GM12878 (cell line): ENCODE data around the gene C1orf198. TPM values are rescaled to one million over a fixed set of nuclear protein-coding genes. Genes with fewer than 3 reads are reported as not detected.

Experiments used
- ATAC-seq: fragments of 200-7000 bp; cut with Tn5 transposase; 3 replicates; pipeline ENCODE4 v1.9.1; 2020; ENCODE audit warnings: mild to moderate bottlenecking, moderate library complexity
- BruUV-seq: library from RNA; stranded (reverse); fragments of 400-500 nt; replicated peaks from 2 replicates; lab custom pipeline; 2021; lab: Mats Ljungman, UMichigan
- CTCF ChIA-PET: fragments of 300-600 bp; sonication (Branson Sonifier 250); formaldehyde crosslinking; extraction: SDS; loops from one replicate; lab custom pipeline; 2021; ENCODE audit warnings: inconsistent platforms; lab: Yijun Ruan, JAX
- POLR2A ChIA-PET: fragments of 350-600 bp; formaldehyde crosslinking; extraction: SDS; loops from one replicate; lab custom pipeline; 2021; ENCODE audit warnings: inconsistent platforms; lab: Charles Lee
- RAD21 ChIA-PET: fragments of 300-600 bp; sonication (Branson Sonifier 250); formaldehyde crosslinking; loops from one replicate; lab custom pipeline; 2023; ENCODE audit warnings: antibody characterized with exemption; ENCODE audit not compliant: unreplicated experiment; lab: Charles Lee
- SMC1A ChIA-PET: fragments of 300-600 bp; sonication (Branson Sonifier 250); formaldehyde crosslinking; loops from one replicate; lab custom pipeline; 2023; ENCODE audit not compliant: unreplicated experiment, uncharacterized antibody; lab: Charles Lee
- DNase-seq: peaks from one replicate; pipeline ENCODE4 v3.0.0-alpha.2; 2011; ENCODE audit warnings: low read depth, low spot score
- FAIRE-seq: peaks from 3 replicates; lab custom pipeline; 2011; peaks lifted over from hg19 to GRCh38; lab: Jason Lieb, UNC
- H2AFZ ChIP-seq: 2 replicates; pipeline ENCODE4 v1.6.0; 2011; ENCODE audit warnings: low read depth, low read length, control low read depth; ENCODE audit not compliant: control insufficient read depth
- H3K27ac ChIP-seq: 2 replicates; pipeline ENCODE4 v1.5.1; 2011; ENCODE audit warnings: control low read depth; ENCODE audit not compliant: control insufficient read depth, insufficient read depth
- H3K27me3 ChIP-seq, 2 experiments: replicated peaks in 1 of 2; 2 replicates each; pipeline versions ENCODE4 v1.6.0 to v1.6.1; 2011; ENCODE audit warnings: low read length in 1 of 2; ENCODE audit not compliant: control insufficient read depth in 2 of 2, insufficient read depth in 2 of 2
- H3K36me3 ChIP-seq, 2 experiments: 2 replicates each; pipeline ENCODE4 v1.5.1; 2011; ENCODE audit warnings: low read length in 1 of 2; ENCODE audit not compliant: control insufficient read depth in 2 of 2, insufficient read depth in 2 of 2
- H3K4me1 ChIP-seq: 2 replicates; pipeline ENCODE4 v1.6.1; 2011; ENCODE audit warnings: mild to moderate bottlenecking, low read length, moderate library complexity, mixed read lengths; ENCODE audit not compliant: control insufficient read depth, insufficient read depth
- H3K4me2 ChIP-seq: 2 replicates; pipeline ENCODE4 v1.6.0; 2011; ENCODE audit warnings: control low read depth; ENCODE audit not compliant: control insufficient read depth, insufficient read depth
- H3K4me3 ChIP-seq: fragments of 200-600 bp; sonication (generic); 2 replicates; pipeline ENCODE4 v1.5.1; 2016
- H3K79me2 ChIP-seq: 2 replicates; pipeline ENCODE4 v1.6.0; 2011; ENCODE audit warnings: low read length; ENCODE audit not compliant: control insufficient read depth, insufficient read depth
- H3K9ac ChIP-seq: 2 replicates; pipeline ENCODE4 v1.8.0; 2011; ENCODE audit warnings: low read length, control low read depth, mixed read lengths; ENCODE audit not compliant: control insufficient read depth, insufficient read depth
- H3K9me3 ChIP-seq: replicated peaks from 3 replicates; pipeline ENCODE4 v1.5.1; 2011; ENCODE audit warnings: mild to moderate bottlenecking, low read length; ENCODE audit not compliant: control insufficient read depth, insufficient read depth
- H4K20me1 ChIP-seq: 2 replicates; pipeline ENCODE4 v1.6.0; 2011; ENCODE audit not compliant: control insufficient read depth, insufficient read depth
- ATF3 ChIP-seq: IDR thresholded peaks from 2 replicates; pipeline ENCODE4 v1.6.1; 2011; ENCODE audit warnings: low read depth, mild to moderate bottlenecking, low read length, moderate library complexity, borderline replicate concordance; ENCODE audit errors: extremely low read depth
- ATF7 ChIP-seq: fragments of 450-650 bp; IDR thresholded peaks from 2 replicates; pipeline ENCODE4 v1.6.1; 2016; ENCODE audit warnings: low read depth, mild to moderate bottlenecking
- ESRRA ChIP-seq: IDR thresholded peaks from 2 replicates; pipeline ENCODE4 v1.6.1; 2012; ENCODE audit warnings: mild to moderate bottlenecking, low read length, improper control_type of control experiment
- HCFC1 ChIP-seq: fragments of 150-350 bp; IDR thresholded peaks from 2 replicates; pipeline ENCODE4 v1.6.1; 2014; ENCODE audit warnings: low read length
- IRF3 ChIP-seq: fragments of 450-650 bp; IDR thresholded peaks from 2 replicates; pipeline ENCODE4 v1.6.1; 2014; ENCODE audit warnings: mild to moderate bottlenecking
- JUNB ChIP-seq: IDR thresholded peaks from 2 replicates; pipeline ENCODE4 v1.6.1; 2016; ENCODE audit warnings: antibody characterized with exemption, mild to moderate bottlenecking
- KDM1A ChIP-seq: fragments of 200-600 bp; sonication (generic); IDR thresholded peaks from 2 replicates; pipeline ENCODE4 v1.6.1; 2016; ENCODE audit warnings: borderline replicate concordance
- KLF5 ChIP-seq: fragments of 450-650 bp; IDR thresholded peaks from 2 replicates; pipeline ENCODE4 v1.6.1; 2014; ENCODE audit warnings: mild to moderate bottlenecking; ENCODE audit not compliant: partially characterized antibody
- MTA3 ChIP-seq: IDR thresholded peaks from 2 replicates; pipeline ENCODE4 v1.6.1; 2012; ENCODE audit warnings: low read length, inconsistent platforms, borderline replicate concordance
- RAD51 ChIP-seq: fragments of 450-650 bp; IDR thresholded peaks from 2 replicates; pipeline ENCODE4 v1.6.1; 2016; ENCODE audit warnings: moderate library complexity, mild to moderate bottlenecking, inconsistent platforms
- TAF1 ChIP-seq: IDR thresholded peaks from 2 replicates; pipeline ENCODE4 v1.6.1; 2011; ENCODE audit warnings: mild to moderate bottlenecking, low read depth, low read length, borderline replicate concordance
- TBL1XR1 ChIP-seq: IDR thresholded peaks from 2 replicates; pipeline ENCODE4 v1.6.1; 2012; ENCODE audit warnings: low read depth, low read length, improper control_type of control experiment
- YY1 ChIP-seq: IDR thresholded peaks from 2 replicates; pipeline ENCODE4 v1.6.1; 2011; ENCODE audit warnings: low read depth, mild to moderate bottlenecking, low read length
- ZNF217 ChIP-seq: fragments of 450-650 bp; IDR thresholded peaks from 2 replicates; pipeline ENCODE4 v1.6.1; 2017; ENCODE audit warnings: antibody characterized with exemption, mild to moderate bottlenecking
- ZNF687 ChIP-seq: fragments of 450-650 bp; IDR thresholded peaks from 2 replicates; pipeline ENCODE4 v1.6.1; 2017; ENCODE audit warnings: mild to moderate bottlenecking, moderate library complexity
- WGBS: methylation state at CpG from one replicate; pipeline ENCODE4 v1.1.6; 2016; ENCODE audit warnings: low lambda C conversion rate; ENCODE audit not compliant: insufficient replicate concordance, insufficient coverage; ENCODE audit errors: missing lambda C conversion rate; 5-methylcytosine and 5-hydroxymethylcytosine counted together
- in situ Hi-C: fragments of 300-500 bp; cut with MboI; formaldehyde crosslinking; loops from 9 replicates; pipeline ENCODE4 v1.14.3; 2018; ENCODE audit warnings: mixed read lengths
- intact Hi-C: fragments of 100-400 bp; cut with micrococcal nuclease; formaldehyde crosslinking; loops from one replicate; pipeline ENCODE4 v1.14.2; 2022; ENCODE audit not compliant: unreplicated experiment
- polyA plus RNA-seq, 11 experiments: library from polyadenylated mRNA; depleted of rRNA in 4 of 11; unstranded in 6 of 11; stranded (reverse) in 5 of 11; fragments of >200 nt; fragmentation: Nextera tagmentation in 4 of 11; fragmentation: Illumina TruSeq in 1 of 11; extraction: Ambion mirVana in 4 of 11; extraction: Trizol in 1 of 11; gene quantifications; 1 replicate in 1 of 11; 2 replicates in 10 of 11; pipeline versions ENCODE4 v1.2.1 to v1.2.3, GENCODE V29; 2011 to 2016; ENCODE audit warnings: inconsistent platforms in 2 of 11, missing spikeins in 2 of 11, low read depth in 1 of 11
- total RNA-seq, 4 experiments: library from RNA; depleted of rRNA in 3 of 4; stranded (reverse); fragments of >200 nt in 3 of 4; fragmentation: Illumina TruSeq in 1 of 4; extraction: Trizol in 1 of 4; gene quantifications; 2 replicates each; pipeline versions ENCODE4 v1.2.1 to v1.2.3, GENCODE V29; 2013 to 2021

Gene C1orf198
- total and polyA plus RNA-seq, 10 of the 15 experiments (the other 5 are each of a cell fraction or from before 2014, with no cell fraction given) = 0.16 to 2.8 (median 1.1) TPM

- TF ChIP-seq MTA3 (no peak), TBL1XR1 (no peak), ESRRA (no peak), TAF1 (no peak), ZNF687 (no peak), ATF3 (no peak), ZNF217 (no peak), KDM1A (no peak), KLF5 (no peak), JUNB (no peak), ATF7 (no peak), IRF3 (no peak), RAD51 (no peak), HCFC1 (no peak), YY1 (no peak)
- Histone ChIP-seq H2AFZ (no peak overlapping the region), H3K4me2 (no peak overlapping the region), H3K9me3 (no peaks in the 10 kb centered on the region), H3K9ac (no peak overlapping the region), H3K4me1 (no peaks in the 10 kb centered on the region), H3K27me3 (no peaks in the 10 kb centered on the region), H3K27ac (no peak overlapping the region), H3K36me3 (no peaks in the 10 kb centered on the region), H3K79me2 (no peaks in the 10 kb centered on the region), H4K20me1 (no peaks in the 10 kb centered on the region), H3K4me3 (no peak overlapping the region)
- FAIRE-seq (no peak), ATAC-seq (no peak), DNase-seq (no peak)
- CTCF ChIA-PET = no interaction called here
- no TSS peak for BruUV-seq
- in situ Hi-C loops (no loop called here), intact Hi-C loops (no loop called here)
- WGBS = 72% methylated on average over 10 of the region's 10 CpGs
- SMC1A ChIA-PET = no interaction called here
- POLR2A ChIA-PET = no interaction called here
- RAD21 ChIA-PET = no interaction called here
These were observed 29.1 kb downstream of the C1orf198 start for GRCh38 chr1:230839173-230839572.
